Sigmoid colon (tissue), 7 donors: ENCODE measurements around the gene SPTAN1. TPM values are rescaled to one million over a fixed set of nuclear protein-coding genes. Genes with fewer than 3 reads are reported as not detected.
"Not testable (repeated sequence)": the region's sequence is repeated elsewhere in the genome, so short reads cannot be mapped to it uniquely, and the experiment has no call there.

Experiments used
- DNase-seq: peaks from one replicate; pipeline ENCODE4 v3.0.0-alpha.2; 2019
- H3K27ac ChIP-seq, 4 donors: fragments of 200-600 bp; sonication (generic); one replicate each; pipeline ENCODE4 v1.5.1; 2016 to 2019; ENCODE audit warnings: mild to moderate bottlenecking in 1 of 4
- H3K27me3 ChIP-seq, 3 donors: fragments of 200-600 bp; sonication (generic); one replicate each; pipeline ENCODE4 v1.5.1; 2019; ENCODE audit warnings: mild to moderate bottlenecking in 1 of 3
- H3K36me3 ChIP-seq, 4 donors: fragments of 200-600 bp; sonication (generic); one replicate each; pipeline ENCODE4 v1.5.1; 2016 to 2019
- H3K4me1 ChIP-seq, 4 donors: fragments of 200-600 bp; sonication (generic); one replicate each; pipeline ENCODE4 v1.5.1; 2017 to 2019
- H3K4me3 ChIP-seq, 4 donors: fragments of 200-600 bp; sonication (generic); one replicate each; pipeline ENCODE4 v1.5.1; 2017 to 2019; ENCODE audit warnings: mild to moderate bottlenecking in 2 of 4, moderate library complexity in 1 of 4
- H3K9me3 ChIP-seq, 4 donors: fragments of 200-600 bp in 3 of 4; sonication (generic) in 3 of 4; one replicate each; pipeline versions ENCODE4 v1.5.1 to v1.6.1; 2013 to 2019
- CTCF ChIP-seq, 4 experiments: fragments of 450-650 bp in 3 of 4; fragments of 200-600 bp in 1 of 4; IDR thresholded peaks; one replicate each; pipeline ENCODE4 v1.5.1; 2016 to 2019; ENCODE audit warnings: antibody characterized with exemption in 4 of 4, mild to moderate bottlenecking in 3 of 4, moderate library complexity in 2 of 4
- EP300 ChIP-seq, 4 donors: sonication (generic); formaldehyde crosslinking; IDR thresholded peaks; one replicate each; pipeline ENCODE4 v1.6.1; 2017; ENCODE audit warnings: antibody characterized with exemption in 4 of 4
- POLR2A ChIP-seq, 2 donors: fragments of 450-650 bp; IDR thresholded peaks; one replicate each; pipeline ENCODE4 v1.6.1; 2016; ENCODE audit warnings: antibody characterized with exemption in 2 of 2, mild to moderate bottlenecking in 2 of 2, moderate library complexity in 2 of 2
- POLR2AphosphoS5 ChIP-seq, 4 donors: sonication (generic); formaldehyde crosslinking; IDR thresholded peaks; one replicate each; pipeline ENCODE4 v1.6.1; 2017; ENCODE audit warnings: antibody characterized with exemption in 4 of 4
- WGBS, 2 donors: extraction: QIAGEN DNeasy Blood & Tissue Kit; methylation state at CpG; one replicate each; pipeline ENCODE4 v1.1.7; 2013; 5-methylcytosine and 5-hydroxymethylcytosine counted together
- intact Hi-C: fragments of 100-400 bp; cut with DNase I; formaldehyde crosslinking; loops from one replicate; pipeline ENCODE4 v1.15.1; 2023
- polyA plus RNA-seq, 3 donors: library from polyadenylated mRNA; stranded (reverse); fragments of 200-250 nt; gene quantifications; one replicate each; pipeline ENCODE4 v1.2.3, GENCODE V29; 2013
- total RNA-seq, 4 donors: library from RNA; depleted of rRNA; stranded (reverse); fragments of >200 nt; gene quantifications; one replicate each; pipeline ENCODE4 v1.1.0, GENCODE V29; 2016
- donor health status: healthy with polysubstance abuse.
- donor health status: Bipolar disorder and iron deficiency.
- donor health status: healthy.

SPTAN1 gene
- total and polyA plus RNA-seq, 7 donors: 43.5 to 306 (median 154) TPM

- Histone ChIP-seq H3K36me3 (peaks cover 7 to 30% (median 10%) of the 10 kb centered on the region in 4 donors), H3K27ac (no peak overlapping the region)
These were observed 86.2 kb downstream of the SPTAN1 start for GRCh38 chr9:128638580-128638979.

GRCh38 chr9:128640603-128641002, 88.2 kb downstream of the SPTAN1 start:
- peaks cover 0 to 11% (median 10%) of the 10 kb centered on the region in 4 donors for H3K4me1 ChIP-seq
- H3K36me3 ChIP-seq: peaks cover 0 to 19% (median 2%) of the 10 kb centered on the region in 4 donors
- intact Hi-C loops: no loop called here
- no peaks in the 10 kb centered on the region for H3K9me3 ChIP-seq
- no peak overlapping the region for H3K4me3 ChIP-seq
- DNase-seq: no peak
- 94 to 96% methylated on average over 18 of the region's 18 CpGs for WGBS, 2 donors
- H3K27me3 ChIP-seq: no peaks in the 10 kb centered on the region
- H3K27ac ChIP-seq: no peak overlapping the region
- no peak for TF ChIP-seq POLR2AphosphoS5 (IDR thresholded peaks at IDR 0.05)
- TF ChIP-seq POLR2A (IDR thresholded peaks at IDR 0.05): no peak
- TF ChIP-seq CTCF (IDR thresholded peaks at IDR 0.05): no peak
- TF ChIP-seq EP300 (IDR thresholded peaks at IDR 0.05): no peak

More at GRCh38 chr9:128638580-128638979, 86.2 kb downstream of the SPTAN1 start:
- H3K4me3 ChIP-seq: no peak overlapping the region
- intact Hi-C loops: loop anchor here (10.0 kb wide), 1 partner anchor 1586 kb away; no protein-coding TSS in a partner anchor
- no peak for TF ChIP-seq EP300 (IDR thresholded peaks at IDR 0.05)
- no peak for DNase-seq
- no peaks in the 10 kb centered on the region for H3K9me3 ChIP-seq
- H3K27me3 ChIP-seq: no peaks in the 10 kb centered on the region
- 95 to 99% methylated on average over 4 of the region's 4 CpGs for WGBS, 2 donors
- H3K4me1 ChIP-seq: peaks cover 0 to 26% (median 22%) of the 10 kb centered on the region in 4 donors

- H3K27me3 ChIP-seq: no peaks in the 10 kb centered on the region
- no peak overlapping the region for H3K27ac ChIP-seq
- 83 to 92% methylated on average over 12 of the region's 12 CpGs for WGBS, 2 donors
- H3K9me3 ChIP-seq: no peaks in the 10 kb centered on the region
- DNase-seq: no peak
- no peak overlapping the region for H3K4me3 ChIP-seq
- no peaks in the 10 kb centered on the region for H3K4me1 ChIP-seq
- intact Hi-C loops: no loop called here
- TF ChIP-seq POLR2A (IDR thresholded peaks at IDR 0.05): no peak
- no peak for TF ChIP-seq POLR2AphosphoS5 (IDR thresholded peaks at IDR 0.05)
- TF ChIP-seq EP300 (IDR thresholded peaks at IDR 0.05): no peak
- no peak for TF ChIP-seq CTCF (IDR thresholded peaks at IDR 0.05)
- H3K36me3 ChIP-seq: peaks cover 0 to 19% (median 2%) of the 10 kb centered on the region in 4 donors
These were observed 90.4 kb downstream of the SPTAN1 start for GRCh38 chr9:128642675-128643245.

- no peaks in the 10 kb centered on the region for H3K4me1 ChIP-seq
- no peak overlapping the region for H3K4me3 ChIP-seq
- H3K27me3 ChIP-seq: no peaks in the 10 kb centered on the region
- TF ChIP-seq POLR2AphosphoS5 (IDR thresholded peaks at IDR 0.05): no peak
- TF ChIP-seq POLR2A (IDR thresholded peaks at IDR 0.05): no peak
- no peak for TF ChIP-seq CTCF (IDR thresholded peaks at IDR 0.05)
- no peak for TF ChIP-seq EP300 (IDR thresholded peaks at IDR 0.05)
- H3K9me3 ChIP-seq: no peaks in the 10 kb centered on the region
- WGBS, 2 donors: 77 to 85% methylated on average over 12 of the region's 12 CpGs
- intact Hi-C loops: no loop called here
- peaks cover 0 to 14% (median 2%) of the 10 kb centered on the region in 4 donors for H3K36me3 ChIP-seq
- H3K27ac ChIP-seq: no peak overlapping the region
- no peak for DNase-seq
These were observed 91.3 kb downstream of the SPTAN1 start for GRCh38 chr9:128643519-128644300.

- H3K27ac ChIP-seq, DNase-seq, H3K4me1 ChIP-seq, H3K9me3 ChIP-seq, H3K27me3 ChIP-seq, intact Hi-C loops, H3K4me3 ChIP-seq, H3K36me3 ChIP-seq: not testable (repeated sequence)
- 94% methylated on average over 9 of the region's 9 CpGs for WGBS, 2 donors
These were observed 95.8 kb downstream of the SPTAN1 start for GRCh38 chr9:128648206-128648605.
